HepG2 (cell line): ENCODE results near the gene PRM2. TPM values are rescaled to one million over a fixed set of nuclear protein-coding genes. Genes with fewer than 3 reads are reported as not detected.

Experiments
- CCAR2 ChIP-seq: fragments of 200-400 bp; formaldehyde crosslinking; optimal IDR thresholded peaks from 2 replicates; pipeline ENCODE3; 2018; ENCODE audit warnings: low read depth, mild to moderate bottlenecking, low read length, moderate library complexity
- FOSL2 ChIP-seq: sonication (generic); formaldehyde crosslinking; IDR thresholded peaks from 2 replicates; pipeline ENCODE4 v1.4.0; 2020; ENCODE audit warnings: missing genetic modification reagents
- FOXK1 ChIP-seq: sonication (generic); formaldehyde crosslinking; IDR thresholded peaks from 2 replicates; pipeline ENCODE4 v1.4.0; 2020; ENCODE audit warnings: low read depth, missing genetic modification reagents, borderline replicate concordance
- ISL2 ChIP-seq: sonication (generic); formaldehyde crosslinking; IDR thresholded peaks from 2 replicates; pipeline ENCODE4 v1.5.0; 2020; ENCODE audit warnings: missing genetic modification reagents
- KLF16 ChIP-seq, 2 experiments: sonication (generic) in 1 of 2; formaldehyde crosslinking in 1 of 2; IDR thresholded peaks; 2 replicates each; pipeline versions ENCODE4 v1.6.1 to v1.8.0; 2016 to 2023; ENCODE audit warnings: missing genetic modification reagents in 2 of 2, missing compliant biosample characterization in 1 of 2
- MED13 ChIP-seq: sonication (generic); formaldehyde crosslinking; IDR thresholded peaks from 2 replicates; pipeline ENCODE4 v1.5.0; 2020; ENCODE audit warnings: missing genetic modification reagents
- NFE2L2 ChIP-seq: fragments of 150-350 bp; IDR thresholded peaks from 2 replicates; pipeline ENCODE4 v1.6.1; 2014; ENCODE audit warnings: low read length
- PCBP1 ChIP-seq: fragments of 200-400 bp; formaldehyde crosslinking; IDR thresholded peaks from 2 replicates; pipeline ENCODE4 v1.6.1; 2017; ENCODE audit warnings: mild to moderate bottlenecking, low read depth, low read length, borderline replicate concordance
- PITX1 ChIP-seq: sonication (generic); formaldehyde crosslinking; IDR thresholded peaks from 2 replicates; pipeline ENCODE4 v1.5.1; 2020; ENCODE audit warnings: mild to moderate bottlenecking, missing genetic modification reagents
- TBL1XR1 ChIP-seq: fragments of 150-350 bp; IDR thresholded peaks from 2 replicates; pipeline ENCODE4 v1.6.1; 2014; ENCODE audit warnings: borderline replicate concordance, low read length; ENCODE audit not compliant: partially characterized antibody
- ZBTB38 ChIP-seq: sonication (generic); formaldehyde crosslinking; IDR thresholded peaks from 2 replicates; pipeline ENCODE4 v1.5.1; 2020; ENCODE audit warnings: mild to moderate bottlenecking, missing genetic modification reagents
- ZNF180 ChIP-seq: sonication (generic); formaldehyde crosslinking; IDR thresholded peaks from 2 replicates; pipeline ENCODE4 v1.4.0; 2020; ENCODE audit warnings: low read depth, missing genetic modification reagents, borderline replicate concordance
- ZNF605 ChIP-seq: sonication (generic); formaldehyde crosslinking; IDR thresholded peaks from 2 replicates; pipeline ENCODE4 v1.8.0; 2022; ENCODE audit warnings: mild to moderate bottlenecking, missing genetic modification reagents
- ZNF781 ChIP-seq: sonication (generic); formaldehyde crosslinking; IDR thresholded peaks from 2 replicates; pipeline ENCODE4 v1.5.1; 2020; ENCODE audit warnings: borderline replicate concordance, mild to moderate bottlenecking, missing genetic modification reagents; ENCODE audit errors: not compliant biosample characterization
- ZSCAN12 ChIP-seq: sonication (generic); formaldehyde crosslinking; IDR thresholded peaks from 2 replicates; pipeline ENCODE4 v1.9.0; 2021; ENCODE audit warnings: mild to moderate bottlenecking, missing genetic modification reagents
- ZSCAN20 ChIP-seq: sonication (generic); formaldehyde crosslinking; IDR thresholded peaks from 2 replicates; pipeline ENCODE4 v1.4.0; 2020; ENCODE audit warnings: missing genetic modification reagents, mild to moderate bottlenecking, borderline replicate concordance
- polyA plus RNA-seq, 8 experiments: library from polyadenylated mRNA; depleted of rRNA in 3 of 8; stranded (reverse) in 7 of 8; unstranded in 1 of 8; fragments of >200 nt; fragmentation: Illumina TruSeq in 4 of 8; extraction: Trizol in 4 of 8; gene quantifications; 2 replicates each; pipeline versions ENCODE4 v1.2.1 to v1.2.3, GENCODE V29; 2011 to 2016; ENCODE audit warnings: low read depth in 4 of 8, missing spikeins in 1 of 8, mixed read lengths in 1 of 8; ENCODE audit not compliant: insufficient read depth in 1 of 8
- total RNA-seq, 5 experiments: library from RNA; depleted of rRNA; stranded (reverse); fragments of >200 nt; fragmentation: Illumina TruSeq; extraction: Trizol; gene quantifications; 2 replicates each; pipeline ENCODE4 v1.2.3, GENCODE V29; 2016; ENCODE audit warnings: low read depth in 1 of 5
- TF ChIP-seq, protein P1 (sequence below): sonication (generic); formaldehyde crosslinking; IDR thresholded peaks from 2 replicates; pipeline ENCODE4 v1.4.0; 2020; ENCODE audit warnings: mild to moderate bottlenecking, missing genetic modification reagents
- TF ChIP-seq, protein P2 (sequence below): sonication (generic); formaldehyde crosslinking; conservative IDR thresholded peaks from 2 replicates; pipeline ENCODE4 v1.4.0; 2020; ENCODE audit warnings: missing genetic modification reagents
- TF ChIP-seq, protein P3 (sequence below): sonication (generic); formaldehyde crosslinking; IDR thresholded peaks from 2 replicates; pipeline ENCODE4 v1.5.0; 2020; ENCODE audit warnings: missing genetic modification reagents, mild to moderate bottlenecking, borderline replicate concordance
- TF ChIP-seq, protein P4 (sequence below): sonication (generic); formaldehyde crosslinking; IDR thresholded peaks from 2 replicates; pipeline ENCODE4 v1.5.1; 2020; ENCODE audit warnings: missing genetic modification reagents, mild to moderate bottlenecking, borderline replicate concordance
- TF ChIP-seq, protein P5 (sequence below): sonication (generic); formaldehyde crosslinking; IDR thresholded peaks from 2 replicates; pipeline ENCODE4 v1.4.0; 2020; ENCODE audit warnings: low read depth, mild to moderate bottlenecking, missing genetic modification reagents

PRM2 gene
- total and polyA plus RNA-seq, 2 of the 13 experiments (the other 11 are each of a cell fraction or from before 2014, with no cell fraction given) = 0.54 TPM; not detected in 1

DNA sequence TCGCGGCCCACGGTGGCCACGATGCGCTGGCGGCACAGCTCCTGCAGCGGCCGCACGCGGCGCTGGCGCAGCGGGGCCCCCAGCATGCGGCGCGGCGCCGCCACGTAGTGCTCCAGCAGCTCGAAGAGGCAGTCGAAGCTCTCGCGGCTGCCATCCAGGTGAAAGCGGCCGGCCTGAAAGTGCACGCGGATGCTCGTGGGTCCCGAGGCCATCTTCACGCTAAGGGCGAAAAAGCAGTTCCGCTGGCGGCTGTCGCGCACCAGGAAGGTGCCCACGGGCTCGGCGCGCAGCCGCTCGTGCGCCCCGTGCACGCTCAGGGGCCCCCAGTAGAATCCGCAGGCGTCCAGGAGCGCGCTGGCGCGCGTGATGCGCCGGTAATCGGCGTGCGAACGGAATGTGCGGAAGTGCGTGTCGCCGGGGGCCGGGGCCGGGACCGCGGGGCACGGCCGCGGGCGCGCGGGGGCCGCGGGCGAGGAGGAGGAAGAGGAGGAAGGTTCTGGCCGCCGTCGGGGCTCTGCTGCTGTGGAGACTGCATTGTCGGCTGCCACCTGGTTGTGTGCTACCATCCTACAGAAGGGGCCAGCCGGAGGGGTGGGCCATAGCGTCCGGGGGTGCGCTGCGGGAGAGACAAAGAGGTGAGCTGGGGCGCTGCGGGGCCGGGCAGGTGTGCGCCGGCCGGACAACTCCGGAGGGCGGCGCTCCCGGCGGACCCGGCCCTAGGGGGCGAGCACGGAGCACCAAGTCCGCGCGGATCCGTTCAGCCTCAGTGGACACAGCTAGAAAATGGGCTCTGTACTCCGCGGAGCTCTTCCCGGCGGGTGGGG is 21.2 kb downstream of the PRM2 start (continued):
- TF ChIP-seq, protein P1, sequence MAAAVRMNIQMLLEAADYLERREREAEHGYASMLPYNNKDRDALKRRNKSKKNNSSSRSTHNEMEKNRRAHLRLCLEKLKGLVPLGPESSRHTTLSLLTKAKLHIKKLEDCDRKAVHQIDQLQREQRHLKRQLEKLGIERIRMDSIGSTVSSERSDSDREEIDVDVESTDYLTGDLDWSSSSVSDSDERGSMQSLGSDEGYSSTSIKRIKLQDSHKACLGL = no peak; the same call in 1 of the 2 replicates
- TF ChIP-seq PCBP1 (0 out of 2 replicates have a peak, but pooled peaks have one; percentile 82), FOSL2 (CRISPR knock-in tag) (no peak), NFE2L2 (no peak), FOXK1 (CRISPR knock-in tag) (peak; percentile 19; the same call in 1 of the 2 replicates), ZBTB38 (CRISPR knock-in tag) (peak; percentile 97), ZSCAN20 (peak; percentile 36; the same call in 1 of the 2 replicates), MED13 (CRISPR knock-in tag) (0 out of 2 replicates have a peak, but pooled peaks have one; percentile 12), ZSCAN12 (CRISPR knock-in tag) (no peak), PITX1 (peak; percentile 36; the same call in 1 of the 2 replicates), TBL1XR1 (no peak), KLF16 (CRISPR knock-in tag; IDR thresholded peaks at IDR 0.05) (no peak), ISL2 (CRISPR knock-in tag) (peak; percentile 32; the same call in 1 of the 2 replicates), ZNF605 (CRISPR knock-in tag) (peak; percentile 24; the same call in 1 of the 2 replicates), CCAR2 (peak; percentile 32), ZNF781 (CRISPR knock-in tag) (no peak), ZNF180 (CRISPR knock-in tag) (0 out of 2 replicates have a peak, but pooled peaks have one; percentile 25)
- TF ChIP-seq, protein P2, sequence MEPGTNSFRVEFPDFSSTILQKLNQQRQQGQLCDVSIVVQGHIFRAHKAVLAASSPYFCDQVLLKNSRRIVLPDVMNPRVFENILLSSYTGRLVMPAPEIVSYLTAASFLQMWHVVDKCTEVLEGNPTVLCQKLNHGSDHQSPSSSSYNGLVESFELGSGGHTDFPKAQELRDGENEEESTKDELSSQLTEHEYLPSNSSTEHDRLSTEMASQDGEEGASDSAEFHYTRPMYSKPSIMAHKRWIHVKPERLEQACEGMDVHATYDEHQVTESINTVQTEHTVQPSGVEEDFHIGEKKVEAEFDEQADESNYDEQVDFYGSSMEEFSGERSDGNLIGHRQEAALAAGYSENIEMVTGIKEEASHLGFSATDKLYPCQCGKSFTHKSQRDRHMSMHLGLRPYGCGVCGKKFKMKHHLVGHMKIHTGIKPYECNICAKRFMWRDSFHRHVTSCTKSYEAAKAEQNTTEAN (CRISPR knock-in tag) = no peak
- TF ChIP-seq, protein P3, sequence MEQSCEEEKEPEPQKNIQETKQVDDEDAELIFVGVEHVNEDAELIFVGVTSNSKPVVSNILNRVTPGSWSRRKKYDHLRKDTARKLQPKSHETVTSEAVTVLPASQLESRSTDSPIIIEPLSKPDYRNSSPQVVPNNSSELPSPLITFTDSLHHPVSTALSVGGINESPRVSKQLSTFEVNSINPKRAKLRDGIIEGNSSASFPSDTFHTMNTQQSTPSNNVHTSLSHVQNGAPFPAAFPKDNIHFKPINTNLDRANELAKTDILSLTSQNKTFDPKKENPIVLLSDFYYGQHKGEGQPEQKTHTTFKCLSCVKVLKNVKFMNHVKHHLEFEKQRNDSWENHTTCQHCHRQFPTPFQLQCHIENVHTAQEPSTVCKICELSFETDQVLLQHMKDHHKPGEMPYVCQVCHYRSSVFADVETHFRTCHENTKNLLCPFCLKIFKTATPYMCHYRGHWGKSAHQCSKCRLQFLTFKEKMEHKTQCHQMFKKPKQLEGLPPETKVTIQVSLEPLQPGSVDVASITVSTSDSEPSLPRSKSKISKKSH = peak; percentile 55; the same call in 1 of the 2 replicates
- TF ChIP-seq, protein P4, sequence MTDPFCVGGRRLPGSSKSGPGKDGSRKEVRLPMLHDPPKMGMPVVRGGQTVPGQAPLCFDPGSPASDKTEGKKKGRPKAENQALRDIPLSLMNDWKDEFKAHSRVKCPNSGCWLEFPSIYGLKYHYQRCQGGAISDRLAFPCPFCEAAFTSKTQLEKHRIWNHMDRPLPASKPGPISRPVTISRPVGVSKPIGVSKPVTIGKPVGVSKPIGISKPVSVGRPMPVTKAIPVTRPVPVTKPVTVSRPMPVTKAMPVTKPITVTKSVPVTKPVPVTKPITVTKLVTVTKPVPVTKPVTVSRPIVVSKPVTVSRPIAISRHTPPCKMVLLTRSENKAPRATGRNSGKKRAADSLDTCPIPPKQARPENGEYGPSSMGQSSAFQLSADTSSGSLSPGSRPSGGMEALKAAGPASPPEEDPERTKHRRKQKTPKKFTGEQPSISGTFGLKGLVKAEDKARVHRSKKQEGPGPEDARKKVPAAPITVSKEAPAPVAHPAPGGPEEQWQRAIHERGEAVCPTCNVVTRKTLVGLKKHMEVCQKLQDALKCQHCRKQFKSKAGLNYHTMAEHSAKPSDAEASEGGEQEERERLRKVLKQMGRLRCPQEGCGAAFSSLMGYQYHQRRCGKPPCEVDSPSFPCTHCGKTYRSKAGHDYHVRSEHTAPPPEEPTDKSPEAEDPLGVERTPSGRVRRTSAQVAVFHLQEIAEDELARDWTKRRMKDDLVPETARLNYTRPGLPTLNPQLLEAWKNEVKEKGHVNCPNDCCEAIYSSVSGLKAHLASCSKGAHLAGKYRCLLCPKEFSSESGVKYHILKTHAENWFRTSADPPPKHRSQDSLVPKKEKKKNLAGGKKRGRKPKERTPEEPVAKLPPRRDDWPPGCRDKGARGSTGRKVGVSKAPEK (CRISPR knock-in tag) = 0 out of 2 replicates have a peak, but pooled peaks have one; percentile 6
- TF ChIP-seq, protein P5, sequence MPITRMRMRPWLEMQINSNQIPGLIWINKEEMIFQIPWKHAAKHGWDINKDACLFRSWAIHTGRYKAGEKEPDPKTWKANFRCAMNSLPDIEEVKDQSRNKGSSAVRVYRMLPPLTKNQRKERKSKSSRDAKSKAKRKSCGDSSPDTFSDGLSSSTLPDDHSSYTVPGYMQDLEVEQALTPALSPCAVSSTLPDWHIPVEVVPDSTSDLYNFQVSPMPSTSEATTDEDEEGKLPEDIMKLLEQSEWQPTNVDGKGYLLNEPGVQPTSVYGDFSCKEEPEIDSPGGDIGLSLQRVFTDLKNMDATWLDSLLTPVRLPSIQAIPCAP (CRISPR knock-in tag) = no peak
